GM18517 (cell line): ENCODE data around the gene MAP3K9.

Experiments
- ATAC-seq: cut with Tn5 transposase; IDR thresholded peaks from one replicate; pipeline ENCODE4 v1.9.1; 2021; ENCODE audit warnings: mild to moderate bottlenecking, moderate library complexity; ENCODE audit not compliant: unreplicated experiment

MAP3K9 gene

GRCh38 chr14:70701610-70702009 is 107.7 kb downstream of the MAP3K9 start:
- ATAC-seq = no peak

GRCh38 chr14:70700955-70701585 is 108.2 kb downstream of the MAP3K9 start:
- ATAC-seq = no peak

- ATAC-seq = no peak
These were observed 109.7 kb downstream of the MAP3K9 start for GRCh38 chr14:70699646-70700045.

GRCh38 chr14:70698288-70698687 is 111.0 kb downstream of the MAP3K9 start:
- ATAC-seq = no peak

- no peak for ATAC-seq
These were observed 111.6 kb downstream of the MAP3K9 start for GRCh38 chr14:70697701-70698100.

- ATAC-seq = no peak
These were observed 113.3 kb downstream of the MAP3K9 start for GRCh38 chr14:70696026-70696425.

- ATAC-seq = no peak
These were observed 117.1 kb downstream of the MAP3K9 start for GRCh38 chr14:70692210-70692609.

- no peak for ATAC-seq
These were observed 123.7 kb downstream of the MAP3K9 start for GRCh38 chr14:70685474-70686197.

- ATAC-seq = no peak
These were observed 125.3 kb downstream of the MAP3K9 start for GRCh38 chr14:70683983-70684382.

- no peak for ATAC-seq
These were observed 128.6 kb downstream of the MAP3K9 start for GRCh38 chr14:70680748-70681147.

GRCh38 chr14:70677341-70677740 is 132.0 kb downstream of the MAP3K9 start:
- ATAC-seq = no peak
